ENCODE measurements around the gene CES4A. TPM values are rescaled to one million over a fixed set of nuclear protein-coding genes. Genes with fewer than 3 reads are reported as not detected.

The CES4A gene
- total and polyA plus RNA-seq, 2 of the 13 experiments (the other 11 are each of a cell fraction or from before 2014, with no cell fraction given) = 0.09 to 0.17 TPM

DNA sequence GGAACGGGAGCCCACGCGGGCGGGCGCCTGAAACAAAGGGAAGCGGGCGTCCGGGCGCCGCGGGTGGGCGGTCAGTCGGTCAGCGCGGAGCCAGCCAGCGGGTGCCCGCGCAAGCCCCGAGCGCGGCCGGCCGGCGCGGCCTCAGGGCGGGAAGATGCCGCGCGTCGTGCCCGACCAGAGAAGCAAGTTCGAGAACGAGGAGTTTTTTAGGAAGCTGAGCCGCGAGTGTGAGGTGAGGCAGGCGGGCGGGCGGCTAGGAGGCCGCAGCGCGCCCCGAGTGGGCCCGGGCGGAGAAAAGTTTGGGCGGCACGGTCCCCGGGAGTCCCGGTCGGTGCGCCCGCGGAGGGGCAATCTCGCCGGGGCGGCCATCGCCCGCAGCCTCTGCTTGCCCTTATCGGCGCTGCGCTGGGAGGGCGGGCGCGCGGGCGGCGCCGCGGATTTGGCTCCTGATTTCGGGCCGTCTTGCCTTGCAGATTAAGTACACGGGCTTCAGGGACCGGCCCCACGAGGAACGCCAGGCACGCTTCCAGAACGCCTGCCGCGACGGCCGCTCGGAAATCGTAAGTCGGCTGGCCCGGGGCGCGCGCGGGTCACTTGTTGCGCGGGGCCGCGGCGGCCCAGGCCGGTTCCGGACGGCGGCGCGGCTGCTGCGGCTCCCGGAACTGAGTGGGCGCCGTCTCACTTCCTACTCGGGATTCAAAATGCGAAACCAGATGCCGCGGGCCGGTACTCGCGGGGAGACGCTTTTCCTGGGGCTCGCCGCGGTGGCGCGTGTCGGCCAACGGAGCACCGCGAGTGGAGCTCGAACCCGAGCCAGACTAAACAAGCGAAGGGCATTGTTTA is 41.1 kb downstream of the CES4A start (continued):
- TF ChIP-seq, protein P1, sequence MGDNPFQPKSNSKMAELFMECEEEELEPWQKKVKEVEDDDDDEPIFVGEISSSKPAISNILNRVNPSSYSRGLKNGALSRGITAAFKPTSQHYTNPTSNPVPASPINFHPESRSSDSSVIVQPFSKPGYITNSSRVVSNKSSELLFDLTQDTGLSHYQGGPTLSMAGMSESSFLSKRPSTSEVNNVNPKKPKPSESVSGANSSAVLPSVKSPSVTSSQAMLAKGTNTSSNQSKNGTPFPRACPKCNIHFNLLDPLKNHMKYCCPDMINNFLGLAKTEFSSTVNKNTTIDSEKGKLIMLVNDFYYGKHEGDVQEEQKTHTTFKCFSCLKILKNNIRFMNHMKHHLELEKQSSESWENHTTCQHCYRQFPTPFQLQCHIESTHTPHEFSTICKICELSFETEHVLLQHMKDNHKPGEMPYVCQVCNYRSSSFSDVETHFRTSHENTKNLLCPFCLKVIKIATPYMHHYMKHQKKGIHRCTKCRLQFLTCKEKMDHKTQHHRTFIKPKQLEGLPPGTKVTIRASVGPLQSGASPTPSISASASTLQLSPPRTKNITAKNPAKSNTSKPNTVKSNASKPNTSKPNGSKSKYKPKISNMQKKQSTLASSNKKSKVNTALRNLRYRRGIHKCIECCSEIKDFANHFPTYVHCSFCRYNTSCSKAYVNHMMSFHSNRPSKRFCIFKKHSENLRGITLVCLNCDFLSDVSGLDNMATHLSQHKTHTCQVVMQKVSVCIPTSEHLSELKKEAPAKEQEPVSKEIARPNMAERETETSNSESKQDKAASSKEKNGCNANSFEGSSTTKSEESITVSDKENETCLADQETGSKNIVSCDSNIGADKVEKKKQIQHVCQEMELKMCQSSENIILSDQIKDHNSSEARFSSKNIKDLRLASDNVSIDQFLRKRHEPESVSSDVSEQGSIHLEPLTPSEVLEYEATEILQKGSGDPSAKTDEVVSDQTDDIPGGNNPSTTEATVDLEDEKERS (CRISPR knock-in tag; IDR thresholded peaks at IDR 0.05) = no peak
- TF ChIP-seq RARG (CRISPR knock-in tag; IDR thresholded peaks at IDR 0.05; ENCODE audit: low read depth) (0 out of 2 replicates have a peak, but pooled peaks have one; percentile 9), YEATS4 (CRISPR knock-in tag; IDR thresholded peaks at IDR 0.05; ENCODE audit: borderline replicate concordance) (peak; percentile 82), ZNF772 (CRISPR knock-in tag; IDR thresholded peaks at IDR 0.05) (peak; percentile 90; the same call in 1 of the 2 replicates), TAF15 (IDR thresholded peaks at IDR 0.05; ENCODE audit: low read depth, low read length, poor library complexity, severe bottlenecking) (peak; percentile 81), CEBPB (IDR thresholded peaks at IDR 0.05; ENCODE audit: borderline replicate concordance, low read depth, low read length) (no peak), ZNF335 (CRISPR knock-in tag; IDR thresholded peaks at IDR 0.05) (no peak), KLF16 (CRISPR knock-in tag; IDR thresholded peaks at IDR 0.05) (peak in 1 of 2 experiments; percentile 39; a peak in 1 of 4 replicates), MED1 (CRISPR knock-in tag; IDR thresholded peaks at IDR 0.05) (peak; percentile 46; the same call in 1 of the 2 replicates), IKZF4 (CRISPR knock-in tag; IDR thresholded peaks at IDR 0.05; ENCODE audit: borderline replicate concordance, low read depth, not compliant biosample characterization) (peak; percentile 36), ZSCAN21 (CRISPR knock-in tag; IDR thresholded peaks at IDR 0.05; ENCODE audit: borderline replicate concordance) (peak; percentile 21; the same call in 1 of the 2 replicates), ZNF724P (CRISPR knock-in tag; IDR thresholded peaks at IDR 0.05; ENCODE audit: borderline replicate concordance) (no peak), MAF1 (CRISPR knock-in tag; IDR thresholded peaks at IDR 0.05; ENCODE audit: borderline replicate concordance) (no peak), ZNF883 (CRISPR knock-in tag; IDR thresholded peaks at IDR 0.05; ENCODE audit: not compliant biosample characterization) (no peak), KAT8 (CRISPR knock-in tag; IDR thresholded peaks at IDR 0.05) (no peak), XRCC5 (optimal IDR thresholded peaks at IDR 0.05; ENCODE audit: low read length) (no peak), MED8 (CRISPR knock-in tag; IDR thresholded peaks at IDR 0.05; ENCODE audit: insufficient replicate concordance) (no peak), ZNF629 (CRISPR knock-in tag; conservative IDR thresholded peaks at IDR 0.05) (no peak)
- TF ChIP-seq, protein P2, sequence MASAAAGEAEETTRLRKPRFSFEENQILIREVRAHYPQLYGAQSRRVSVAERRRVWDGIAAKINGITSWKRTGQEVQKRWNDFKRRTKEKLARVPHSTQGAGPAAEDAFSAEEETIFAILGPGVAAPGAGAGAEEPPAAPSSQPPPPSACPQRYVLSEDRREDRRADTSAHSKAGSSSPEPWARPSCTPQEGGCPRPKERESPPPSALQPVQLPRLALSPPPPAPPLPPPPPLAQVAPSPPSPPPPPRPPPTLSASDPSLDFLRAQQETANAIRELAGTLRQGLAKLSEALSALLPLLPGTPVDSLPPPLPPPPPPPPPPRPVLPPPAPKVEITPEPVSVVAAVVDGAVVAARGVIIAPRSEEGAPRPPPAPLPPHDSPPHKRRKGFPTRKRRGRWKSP (CRISPR knock-in tag; IDR thresholded peaks at IDR 0.05) = peak; percentile 79
- TF ChIP-seq, protein P3, sequence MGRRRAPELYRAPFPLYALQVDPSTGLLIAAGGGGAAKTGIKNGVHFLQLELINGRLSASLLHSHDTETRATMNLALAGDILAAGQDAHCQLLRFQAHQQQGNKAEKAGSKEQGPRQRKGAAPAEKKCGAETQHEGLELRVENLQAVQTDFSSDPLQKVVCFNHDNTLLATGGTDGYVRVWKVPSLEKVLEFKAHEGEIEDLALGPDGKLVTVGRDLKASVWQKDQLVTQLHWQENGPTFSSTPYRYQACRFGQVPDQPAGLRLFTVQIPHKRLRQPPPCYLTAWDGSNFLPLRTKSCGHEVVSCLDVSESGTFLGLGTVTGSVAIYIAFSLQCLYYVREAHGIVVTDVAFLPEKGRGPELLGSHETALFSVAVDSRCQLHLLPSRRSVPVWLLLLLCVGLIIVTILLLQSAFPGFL (CRISPR knock-in tag; IDR thresholded peaks at IDR 0.05) = no peak
- TF ChIP-seq, protein P4, sequence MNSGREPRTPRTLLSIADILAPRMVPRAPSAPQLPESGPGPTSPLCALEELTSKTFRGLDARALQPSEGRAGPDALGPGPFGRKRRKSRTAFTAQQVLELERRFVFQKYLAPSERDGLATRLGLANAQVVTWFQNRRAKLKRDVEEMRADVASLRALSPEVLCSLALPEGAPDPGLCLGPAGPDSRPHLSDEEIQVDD (CRISPR knock-in tag; IDR thresholded peaks at IDR 0.05; ENCODE audit: borderline replicate concordance) = 0 out of 2 replicates have a peak, but pooled peaks have one; percentile 34
- TF ChIP-seq, protein P5, sequence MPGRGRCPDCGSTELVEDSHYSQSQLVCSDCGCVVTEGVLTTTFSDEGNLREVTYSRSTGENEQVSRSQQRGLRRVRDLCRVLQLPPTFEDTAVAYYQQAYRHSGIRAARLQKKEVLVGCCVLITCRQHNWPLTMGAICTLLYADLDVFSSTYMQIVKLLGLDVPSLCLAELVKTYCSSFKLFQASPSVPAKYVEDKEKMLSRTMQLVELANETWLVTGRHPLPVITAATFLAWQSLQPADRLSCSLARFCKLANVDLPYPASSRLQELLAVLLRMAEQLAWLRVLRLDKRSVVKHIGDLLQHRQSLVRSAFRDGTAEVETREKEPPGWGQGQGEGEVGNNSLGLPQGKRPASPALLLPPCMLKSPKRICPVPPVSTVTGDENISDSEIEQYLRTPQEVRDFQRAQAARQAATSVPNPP (CRISPR knock-in tag; IDR thresholded peaks at IDR 0.05) = no peak
